Colonic mucosa (tissue), 4 donors: Measurements from ENCODE around the gene TUBG2. TPM values are rescaled to one million over a fixed set of nuclear protein-coding genes. Genes with fewer than 3 reads are reported as not detected.

Experiments
- DNase-seq: peaks from one replicate; pipeline ENCODE4 v3.0.0-alpha.2; 2020
- H3K27ac ChIP-seq: fragments of 200-600 bp; one replicate; pipeline ENCODE4 v1.8.0; 2021
- H3K27me3 ChIP-seq: fragments of 200-600 bp; one replicate; pipeline ENCODE4 v1.8.0; 2021
- H3K36me3 ChIP-seq: fragments of 200-600 bp; one replicate; pipeline ENCODE4 v1.8.0; 2021
- H3K4me1 ChIP-seq: fragments of 200-600 bp; one replicate; pipeline ENCODE4 v1.8.0; 2021; ENCODE audit warnings: mild to moderate bottlenecking
- H3K4me3 ChIP-seq: fragments of 200-600 bp; one replicate; pipeline ENCODE4 v1.8.0; 2021
- H3K9ac ChIP-seq, 2 donors: one replicate each; pipeline ENCODE4 v1.7.0; 2013; ENCODE audit warnings: control low read depth in 2 of 2, low read depth in 2 of 2, low read length in 2 of 2
- H3K9me3 ChIP-seq: fragments of 200-600 bp; one replicate; pipeline ENCODE4 v1.8.0; 2021
- CTCF ChIP-seq: fragments of 200-600 bp; IDR thresholded peaks from one replicate; pipeline ENCODE4 v1.8.0; 2022; ENCODE audit warnings: antibody characterized with exemption, mild to moderate bottlenecking
- intact Hi-C: fragments of 100-400 bp; cut with DNase I; formaldehyde crosslinking; loops from one replicate; pipeline ENCODE4 v1.14.1; 2022
- total RNA-seq, 2 donors: library from RNA; stranded (reverse); fragmentation: NEBNext Ultra II Directional in 1 of 2; extraction: Animal tissue kit (Norgen Biotek cat#: 25700) in 1 of 2; gene quantifications; one replicate each; pipeline ENCODE4 v1.2.1, GENCODE V29; 2021
- donor health status: healthy.
- donor health status: DM: no; HTN: no; CAD: no.
- donor health status: DM: no; HTN: no; CAD: no.

The TUBG2 gene
- total RNA-seq, 2 donors from 2014 or later, result 5.6 to 7.7 TPM

- Histone ChIP-seq H3K27me3 (no peaks in the 10 kb centered on the region), H3K27ac (no peak overlapping the region), H3K4me1 (no peaks in the 10 kb centered on the region), H3K9me3 (no peaks in the 10 kb centered on the region), H3K36me3 (no peaks in the 10 kb centered on the region), H3K9ac (no peak overlapping the region), H3K4me3 (no peak overlapping the region)
- TF ChIP-seq CTCF, result no peak
- no peak for DNase-seq
- intact Hi-C loops, result no loop called here
These were observed 26.1 kb upstream of the TUBG2 start for GRCh38 chr17:42632949-42633444.

DNA sequence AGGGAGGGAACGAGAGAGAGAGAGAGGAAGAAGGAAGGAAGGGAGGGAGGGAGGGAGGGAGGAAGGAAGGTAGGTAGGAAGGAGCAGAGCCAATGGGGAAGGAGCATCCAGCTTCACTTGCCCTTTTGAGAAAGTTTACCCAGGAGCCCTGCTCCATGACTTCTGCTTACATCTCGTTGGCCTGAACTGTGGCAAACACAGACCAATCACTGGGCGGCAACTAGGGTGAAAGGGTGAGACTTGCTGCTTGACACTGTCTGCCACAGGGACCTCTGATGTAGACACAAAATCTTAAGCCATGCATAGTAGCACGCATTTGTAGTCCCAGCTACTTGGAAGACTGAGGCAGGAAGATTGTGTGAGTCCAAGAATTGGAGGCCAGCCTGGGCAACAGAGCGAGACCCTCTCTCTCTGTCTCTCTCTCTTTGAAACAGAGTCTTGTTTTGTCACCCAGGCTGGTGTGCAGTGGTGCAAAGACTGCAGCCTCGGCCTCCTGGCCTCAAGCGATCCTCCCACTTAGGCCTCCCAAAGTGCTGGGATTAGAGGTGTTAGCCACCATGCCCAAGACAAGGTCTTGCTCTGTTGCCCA lies 19.5 kb upstream of the TUBG2 start:
- no peaks in the 10 kb centered on the region for H3K4me1 ChIP-seq
- H3K27me3 ChIP-seq, result no peaks in the 10 kb centered on the region
- no peaks in the 10 kb centered on the region for H3K9me3 ChIP-seq
- intact Hi-C loops, result no loop called here
- no peak overlapping the region for H3K4me3 ChIP-seq
- no peak for TF ChIP-seq CTCF
- no peak overlapping the region for H3K9ac ChIP-seq
- no peak overlapping the region for H3K27ac ChIP-seq
- no peaks in the 10 kb centered on the region for H3K36me3 ChIP-seq
- no peak for DNase-seq

- no peaks in the 10 kb centered on the region for H3K9me3 ChIP-seq
- H3K36me3 ChIP-seq, result no peaks in the 10 kb centered on the region
- TF ChIP-seq CTCF, result no peak
- no peaks in the 10 kb centered on the region for H3K27me3 ChIP-seq
- intact Hi-C loops, result no loop called here
- no peaks in the 10 kb centered on the region for H3K4me1 ChIP-seq
- no peak for DNase-seq
- H3K9ac ChIP-seq, result no peak overlapping the region
- H3K4me3 ChIP-seq, result no peak overlapping the region
- H3K27ac ChIP-seq, result no peak overlapping the region
These were observed 19.0 kb upstream of the TUBG2 start for GRCh38 chr17:42640121-42640520.

DNA sequence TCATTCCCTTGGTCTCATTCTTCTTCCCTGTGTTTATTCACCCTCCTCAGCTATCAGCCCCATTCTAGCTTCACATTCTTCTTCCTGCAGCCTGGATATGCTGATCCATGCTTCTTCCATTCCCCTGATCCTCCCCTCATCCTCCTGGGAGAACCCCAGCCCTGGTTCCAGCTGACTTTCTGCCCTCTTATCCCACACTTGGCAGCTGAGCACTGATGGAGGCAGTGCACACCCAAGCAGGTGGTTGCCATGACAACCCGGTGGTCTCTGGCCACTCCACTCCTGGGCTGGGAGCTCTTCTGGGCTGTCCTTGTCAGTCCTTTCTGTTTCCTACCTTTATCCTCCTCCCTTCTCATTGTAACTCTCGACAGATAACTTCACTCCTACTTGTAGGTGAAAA lies 16.7 kb upstream of the TUBG2 start:
- H3K36me3 ChIP-seq, result no peaks in the 10 kb centered on the region
- no peaks in the 10 kb centered on the region for H3K9me3 ChIP-seq
- H3K27me3 ChIP-seq, result no peaks in the 10 kb centered on the region
- no peaks in the 10 kb centered on the region for H3K4me1 ChIP-seq
- no peak overlapping the region for H3K27ac ChIP-seq
- intact Hi-C loops, result no loop called here
- TF ChIP-seq CTCF, result no peak
- no peak overlapping the region for H3K9ac ChIP-seq
- no peak overlapping the region for H3K4me3 ChIP-seq
- no peak for DNase-seq

DNA sequence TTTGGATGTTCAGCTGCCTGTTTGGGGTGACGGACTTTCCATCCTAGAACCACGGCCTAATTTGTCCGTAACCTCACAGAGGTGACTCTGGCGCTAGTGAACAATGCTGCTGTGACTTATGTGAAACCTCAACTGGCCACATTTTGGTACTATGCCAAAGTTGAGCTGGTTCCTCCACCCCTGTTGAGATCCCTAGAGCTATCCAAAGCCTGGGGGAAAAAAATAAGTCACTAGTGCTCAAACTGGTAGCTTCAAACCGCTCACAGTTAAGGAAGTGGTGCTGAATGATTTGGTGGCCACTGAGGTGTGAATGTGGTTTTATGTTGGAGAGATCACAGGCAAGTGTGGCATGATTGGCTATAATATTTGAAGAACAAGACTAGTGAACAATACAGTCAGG lies 11.3 kb upstream of the TUBG2 start:
- H3K27ac ChIP-seq, result no peak overlapping the region
- TF ChIP-seq CTCF, result no peak
- H3K4me1 ChIP-seq, result no peaks in the 10 kb centered on the region
- intact Hi-C loops, result no loop called here
- no peaks in the 10 kb centered on the region for H3K36me3 ChIP-seq
- H3K9me3 ChIP-seq, result no peaks in the 10 kb centered on the region
- DNase-seq, result no peak
- no peaks in the 10 kb centered on the region for H3K27me3 ChIP-seq
- no peak overlapping the region for H3K9ac ChIP-seq
- H3K4me3 ChIP-seq, result no peak overlapping the region
